K562 (cell line): ENCODE results near the gene F2RL2. TPM values are rescaled to one million over a fixed set of nuclear protein-coding genes. Genes with fewer than 3 reads are reported as not detected.

Experiments
- ATAC-seq: fragments of 200-7000 bp; cut with Tn5 transposase; 3 replicates; pipeline ENCODE4 v1.9.1; 2020; ENCODE audit warnings: moderate library complexity
- BruUV-seq: library from RNA; stranded (reverse); fragments of 400-500 nt; replicated peaks from 2 replicates; lab custom pipeline; 2021; lab: Mats Ljungman, UMichigan
- CTCF ChIA-PET: fragments of 300-600 bp; formaldehyde crosslinking; extraction: SDS; loops from one replicate; lab custom pipeline; 2021; ENCODE audit warnings: low intra/inter-chr PET ratio; lab: Yijun Ruan, JAX
- POLR2A ChIA-PET: fragments of 300-600, 350-650 bp; sonication (Branson Sonifier 250); formaldehyde crosslinking; extraction: SDS; loops from one replicate; lab custom pipeline; 2021; ENCODE audit warnings: antibody characterized with exemption, inconsistent platforms; lab: Yijun Ruan, JAX
- DNase-seq, 4 experiments: peaks; one replicate each; pipeline versions ENCODE4 v3.0.0 to v3.0.0-alpha.2; 2011 to 2018; ENCODE audit warnings: low spot score in 3 of 4, mixed read lengths in 3 of 4; ENCODE audit errors: extremely low read depth in 1 of 4
- FAIRE-seq: peaks from 2 replicates; lab custom pipeline; 2011; peaks lifted over from hg19 to GRCh38; lab: Jason Lieb, UNC
- H2AFZ ChIP-seq: 2 replicates; pipeline ENCODE4 v1.6.0; 2011; ENCODE audit warnings: low read depth, low read length, control low read depth, inconsistent platforms
- H3K27ac ChIP-seq: fragments of 200-600 bp; 3 replicates; pipeline ENCODE4 v1.8.0; 2011; ENCODE audit warnings: low read depth, mild to moderate bottlenecking, control low read depth, inconsistent platforms, low read length, moderate library complexity, mixed read lengths; ENCODE audit errors: extremely low read depth
- H3K27me3 ChIP-seq, 2 experiments: fragments of 300-600 bp in 1 of 2; 2 replicates in 1 of 2; 3 replicates in 1 of 2; pipeline versions ENCODE4 v1.6.0 to v1.8.0; 2011; ENCODE audit warnings: inconsistent platforms in 2 of 2, low read length in 2 of 2, mild to moderate bottlenecking in 1 of 2, mixed read lengths in 1 of 2, moderate library complexity in 1 of 2; ENCODE audit not compliant: control insufficient read depth in 2 of 2, insufficient read depth in 2 of 2
- H3K36me3 ChIP-seq: fragments of 300-600 bp; 3 replicates; pipeline ENCODE4 v1.8.0; 2011; ENCODE audit warnings: mild to moderate bottlenecking, low read length, inconsistent platforms; ENCODE audit not compliant: control insufficient read depth, insufficient read depth
- H3K4me1 ChIP-seq, 2 experiments: fragments of 200-600 bp in 1 of 2; replicated peaks in 1 of 2; 2 replicates in 1 of 2; 3 replicates in 1 of 2; pipeline versions ENCODE4 v1.5.1 to v1.8.0; 2011; ENCODE audit warnings: inconsistent platforms in 2 of 2, low read length in 2 of 2, mild to moderate bottlenecking in 1 of 2, mixed read lengths in 1 of 2, moderate library complexity in 1 of 2; ENCODE audit not compliant: control insufficient read depth in 2 of 2, insufficient read depth in 2 of 2
- H3K4me2 ChIP-seq: 2 replicates; pipeline ENCODE4 v1.6.1; 2011; ENCODE audit warnings: low read length, control low read depth, inconsistent platforms, mixed read lengths; ENCODE audit not compliant: insufficient read depth
- H3K4me3 ChIP-seq: fragments of 200-600 bp; sonication (generic), shearing (Covaris generic); 2 replicates; pipeline ENCODE4 v1.5.1; 2016; ENCODE audit warnings: control low read depth, inconsistent platforms
- H3K79me2 ChIP-seq: fragments of 200-600 bp; 3 replicates; pipeline ENCODE4 v1.8.0; 2011; ENCODE audit warnings: low read length, inconsistent platforms; ENCODE audit not compliant: control insufficient read depth, insufficient read depth
- H3K9ac ChIP-seq, 2 experiments: 2 replicates each; pipeline versions ENCODE4 v1.6.0 to v1.6.1; 2011; ENCODE audit warnings: low read depth in 2 of 2, low read length in 2 of 2, control low read depth in 1 of 2, inconsistent platforms in 1 of 2, mild to moderate bottlenecking in 1 of 2, mixed read lengths in 1 of 2; ENCODE audit not compliant: insufficient read depth in 1 of 2
- H3K9me1 ChIP-seq: one replicate; pipeline ENCODE4 v1.6.0; 2011; ENCODE audit warnings: inconsistent platforms, mild to moderate bottlenecking, low read length, moderate library complexity; ENCODE audit not compliant: control insufficient read depth, insufficient read depth
- H3K9me3 ChIP-seq: replicated peaks from 2 replicates; pipeline ENCODE4 v1.5.1; 2011; ENCODE audit warnings: low read depth, low read length, inconsistent platforms; ENCODE audit not compliant: control insufficient read depth, insufficient read depth
- H4K20me1 ChIP-seq: replicated peaks from 2 replicates; pipeline ENCODE4 v1.6.1; 2011; ENCODE audit warnings: low read length, inconsistent platforms, mixed read lengths; ENCODE audit not compliant: control insufficient read depth, insufficient read depth
- ELF4 ChIP-seq: fragments of 450-650 bp; formaldehyde crosslinking; IDR thresholded peaks from 2 replicates; pipeline ENCODE4 v1.4.0; 2022; ENCODE audit warnings: missing genetic modification characterization
- GTF2F1 ChIP-seq: IDR thresholded peaks from 2 replicates; pipeline ENCODE4 v1.6.1; 2011; ENCODE audit warnings: low read depth, low read length, improper control_type of control experiment
- RUNX1 ChIP-seq: sonication (generic); IDR thresholded peaks from 2 replicates; pipeline ENCODE4 v1.6.1; 2016; ENCODE audit warnings: antibody characterized with exemption, low read depth
- SP1 ChIP-seq: sonication (generic); formaldehyde crosslinking; IDR thresholded peaks from 2 replicates; pipeline ENCODE4 v1.8.1; 2022; ENCODE audit warnings: mild to moderate bottlenecking, missing genetic modification reagents
- ZC3H11A ChIP-seq: IDR thresholded peaks from 2 replicates; pipeline ENCODE4 v1.6.1; 2012; ENCODE audit warnings: low read depth, low read length, improper control_type of control experiment
- ZNF778 ChIP-seq: fragments of 450-650 bp; formaldehyde crosslinking; IDR thresholded peaks from 2 replicates; pipeline ENCODE4 v1.4.0; 2020; ENCODE audit warnings: mild to moderate bottlenecking, moderate library complexity
- WGBS: fragments of 100-300 bp; shearing (Covaris generic); methylation state at CpG from one replicate; pipeline ENCODE4 v1.1.6; 2016; ENCODE audit warnings: low coverage, mixed read lengths; ENCODE audit not compliant: insufficient coverage; ENCODE audit errors: missing lambda C conversion rate; 5-methylcytosine and 5-hydroxymethylcytosine counted together
- in situ Hi-C: fragments of 300-500 bp; cut with MboI; formaldehyde crosslinking; loops from 4 replicates; pipeline ENCODE4 v1.15.0; 2018; ENCODE audit warnings: inconsistent platforms, mixed read lengths
- intact Hi-C: fragments of 100-400 bp; cut with micrococcal nuclease; formaldehyde crosslinking; loops from 2 replicates; pipeline ENCODE4 v1.14.2; 2022
- polyA plus RNA-seq, 8 experiments: library from polyadenylated mRNA; depleted of rRNA in 4 of 8; stranded (reverse) in 5 of 8; unstranded in 3 of 8; fragments of >200 nt; fragmentation: Nextera tagmentation in 2 of 8; fragmentation: Illumina TruSeq in 1 of 8; extraction: Ambion mirVana in 2 of 8; extraction: Trizol in 1 of 8; gene quantifications; 2 replicates each; pipeline versions ENCODE4 v1.2.1 to v1.2.3, GENCODE V29; 2011 to 2014; ENCODE audit warnings: inconsistent platforms in 1 of 8, missing spikeins in 1 of 8
- total RNA-seq, 7 experiments: library from RNA; depleted of rRNA in 6 of 7; stranded (reverse); fragments of >200 nt in 6 of 7; fragmentation: Illumina TruSeq in 2 of 7; extraction: Trizol in 2 of 7; gene quantifications; 2 replicates each; pipeline versions ENCODE4 v1.2.1 to v1.2.3, GENCODE V29; 2011 to 2021; ENCODE audit warnings: low replicate concordance in 1 of 7
- TF ChIP-seq, protein P1 (sequence below): fragments of 200-600 bp; sonication (generic); IDR thresholded peaks from one replicate; pipeline ENCODE4 v1.6.1; 2012; ENCODE audit warnings: mild to moderate bottlenecking, low read depth, low read length, inconsistent platforms

F2RL2 gene
- total and polyA plus RNA-seq, 9 of the 15 experiments (the other 6 are each of a cell fraction or from before 2014, with no cell fraction given) = 0.03 to 0.12 (median 0.06) TPM; not detected in 3

DNA sequence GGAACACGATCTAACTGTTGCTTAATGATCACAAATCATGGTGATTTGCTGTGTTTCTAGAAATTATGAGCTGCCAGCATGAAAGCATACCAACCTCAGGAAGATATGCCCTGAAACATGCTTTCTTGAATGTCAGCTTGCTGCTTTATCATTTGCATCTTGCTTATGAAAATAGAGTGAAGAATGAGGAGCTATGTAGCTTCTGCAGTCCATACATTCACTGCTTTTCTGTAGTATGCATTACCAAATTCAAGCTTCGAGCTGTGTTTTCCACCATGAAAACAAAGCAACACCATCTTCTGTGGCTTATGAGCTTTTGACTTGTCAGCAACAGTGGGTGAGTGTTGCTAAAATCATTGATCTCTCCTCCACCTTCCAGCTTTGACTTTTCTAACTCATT, 16.5 kb downstream of the F2RL2 start:
- H2AFZ ChIP-seq = no peak overlapping the region
- in situ Hi-C loops = loop anchor here (10.0 kb wide), 1 partner anchor 408 kb away; no protein-coding TSS in a partner anchor
- no peak for ATAC-seq
- intact Hi-C loops = no loop called here
- CTCF ChIA-PET = no interaction called here
- H3K79me2 ChIP-seq = no peaks in the 10 kb centered on the region
- TF ChIP-seq RUNX1 = no peak
- TF ChIP-seq SP1 (CRISPR knock-in tag) = no peak
- TF ChIP-seq, protein P1, sequence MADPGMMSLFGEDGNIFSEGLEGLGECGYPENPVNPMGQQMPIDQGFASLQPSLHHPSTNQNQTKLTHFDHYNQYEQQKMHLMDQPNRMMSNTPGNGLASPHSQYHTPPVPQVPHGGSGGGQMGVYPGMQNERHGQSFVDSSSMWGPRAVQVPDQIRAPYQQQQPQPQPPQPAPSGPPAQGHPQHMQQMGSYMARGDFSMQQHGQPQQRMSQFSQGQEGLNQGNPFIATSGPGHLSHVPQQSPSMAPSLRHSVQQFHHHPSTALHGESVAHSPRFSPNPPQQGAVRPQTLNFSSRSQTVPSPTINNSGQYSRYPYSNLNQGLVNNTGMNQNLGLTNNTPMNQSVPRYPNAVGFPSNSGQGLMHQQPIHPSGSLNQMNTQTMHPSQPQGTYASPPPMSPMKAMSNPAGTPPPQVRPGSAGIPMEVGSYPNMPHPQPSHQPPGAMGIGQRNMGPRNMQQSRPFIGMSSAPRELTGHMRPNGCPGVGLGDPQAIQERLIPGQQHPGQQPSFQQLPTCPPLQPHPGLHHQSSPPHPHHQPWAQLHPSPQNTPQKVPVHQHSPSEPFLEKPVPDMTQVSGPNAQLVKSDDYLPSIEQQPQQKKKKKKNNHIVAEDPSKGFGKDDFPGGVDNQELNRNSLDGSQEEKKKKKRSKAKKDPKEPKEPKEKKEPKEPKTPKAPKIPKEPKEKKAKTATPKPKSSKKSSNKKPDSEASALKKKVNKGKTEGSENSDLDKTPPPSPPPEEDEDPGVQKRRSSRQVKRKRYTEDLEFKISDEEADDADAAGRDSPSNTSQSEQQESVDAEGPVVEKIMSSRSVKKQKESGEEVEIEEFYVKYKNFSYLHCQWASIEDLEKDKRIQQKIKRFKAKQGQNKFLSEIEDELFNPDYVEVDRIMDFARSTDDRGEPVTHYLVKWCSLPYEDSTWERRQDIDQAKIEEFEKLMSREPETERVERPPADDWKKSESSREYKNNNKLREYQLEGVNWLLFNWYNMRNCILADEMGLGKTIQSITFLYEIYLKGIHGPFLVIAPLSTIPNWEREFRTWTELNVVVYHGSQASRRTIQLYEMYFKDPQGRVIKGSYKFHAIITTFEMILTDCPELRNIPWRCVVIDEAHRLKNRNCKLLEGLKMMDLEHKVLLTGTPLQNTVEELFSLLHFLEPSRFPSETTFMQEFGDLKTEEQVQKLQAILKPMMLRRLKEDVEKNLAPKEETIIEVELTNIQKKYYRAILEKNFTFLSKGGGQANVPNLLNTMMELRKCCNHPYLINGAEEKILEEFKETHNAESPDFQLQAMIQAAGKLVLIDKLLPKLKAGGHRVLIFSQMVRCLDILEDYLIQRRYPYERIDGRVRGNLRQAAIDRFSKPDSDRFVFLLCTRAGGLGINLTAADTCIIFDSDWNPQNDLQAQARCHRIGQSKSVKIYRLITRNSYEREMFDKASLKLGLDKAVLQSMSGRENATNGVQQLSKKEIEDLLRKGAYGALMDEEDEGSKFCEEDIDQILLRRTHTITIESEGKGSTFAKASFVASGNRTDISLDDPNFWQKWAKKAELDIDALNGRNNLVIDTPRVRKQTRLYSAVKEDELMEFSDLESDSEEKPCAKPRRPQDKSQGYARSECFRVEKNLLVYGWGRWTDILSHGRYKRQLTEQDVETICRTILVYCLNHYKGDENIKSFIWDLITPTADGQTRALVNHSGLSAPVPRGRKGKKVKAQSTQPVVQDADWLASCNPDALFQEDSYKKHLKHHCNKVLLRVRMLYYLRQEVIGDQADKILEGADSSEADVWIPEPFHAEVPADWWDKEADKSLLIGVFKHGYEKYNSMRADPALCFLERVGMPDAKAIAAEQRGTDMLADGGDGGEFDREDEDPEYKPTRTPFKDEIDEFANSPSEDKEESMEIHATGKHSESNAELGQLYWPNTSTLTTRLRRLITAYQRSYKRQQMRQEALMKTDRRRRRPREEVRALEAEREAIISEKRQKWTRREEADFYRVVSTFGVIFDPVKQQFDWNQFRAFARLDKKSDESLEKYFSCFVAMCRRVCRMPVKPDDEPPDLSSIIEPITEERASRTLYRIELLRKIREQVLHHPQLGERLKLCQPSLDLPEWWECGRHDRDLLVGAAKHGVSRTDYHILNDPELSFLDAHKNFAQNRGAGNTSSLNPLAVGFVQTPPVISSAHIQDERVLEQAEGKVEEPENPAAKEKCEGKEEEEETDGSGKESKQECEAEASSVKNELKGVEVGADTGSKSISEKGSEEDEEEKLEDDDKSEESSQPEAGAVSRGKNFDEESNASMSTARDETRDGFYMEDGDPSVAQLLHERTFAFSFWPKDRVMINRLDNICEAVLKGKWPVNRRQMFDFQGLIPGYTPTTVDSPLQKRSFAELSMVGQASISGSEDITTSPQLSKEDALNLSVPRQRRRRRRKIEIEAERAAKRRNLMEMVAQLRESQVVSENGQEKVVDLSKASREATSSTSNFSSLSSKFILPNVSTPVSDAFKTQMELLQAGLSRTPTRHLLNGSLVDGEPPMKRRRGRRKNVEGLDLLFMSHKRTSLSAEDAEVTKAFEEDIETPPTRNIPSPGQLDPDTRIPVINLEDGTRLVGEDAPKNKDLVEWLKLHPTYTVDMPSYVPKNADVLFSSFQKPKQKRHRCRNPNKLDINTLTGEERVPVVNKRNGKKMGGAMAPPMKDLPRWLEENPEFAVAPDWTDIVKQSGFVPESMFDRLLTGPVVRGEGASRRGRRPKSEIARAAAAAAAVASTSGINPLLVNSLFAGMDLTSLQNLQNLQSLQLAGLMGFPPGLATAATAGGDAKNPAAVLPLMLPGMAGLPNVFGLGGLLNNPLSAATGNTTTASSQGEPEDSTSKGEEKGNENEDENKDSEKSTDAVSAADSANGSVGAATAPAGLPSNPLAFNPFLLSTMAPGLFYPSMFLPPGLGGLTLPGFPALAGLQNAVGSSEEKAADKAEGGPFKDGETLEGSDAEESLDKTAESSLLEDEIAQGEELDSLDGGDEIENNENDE = no peak
- TF ChIP-seq ZC3H11A = no peak
- no peak for TF ChIP-seq ZNF778
- TF ChIP-seq ELF4 (CRISPR knock-in tag) = no peak
- no peak for TF ChIP-seq GTF2F1
- TF ChIP-seq, all 486 proteins: peak for 0
- DNase-seq (no peak), FAIRE-seq (no peak)
- peaks cover 0 to 2% of the 10 kb centered on the region in 2 experiments; a peak in 1 of 5 replicates for H3K4me1 ChIP-seq
- no TSS peak for BruUV-seq
- H3K27me3 ChIP-seq = no peaks in the 10 kb centered on the region
- no peaks in the 10 kb centered on the region for H3K36me3 ChIP-seq
- POLR2A ChIA-PET = interaction anchor here (0.6 to 1.2 kb wide), 4 partner anchors 15 to 1262 kb away, joined by 3 read pairs; no protein-coding TSS in a partner anchor
- no peak overlapping the region for H3K27ac ChIP-seq
- H4K20me1 ChIP-seq = no peaks in the 10 kb centered on the region
- H3K9me1 ChIP-seq = no peaks in the 10 kb centered on the region
- H3K4me3 ChIP-seq = no peak overlapping the region
- no peak overlapping the region for H3K9ac ChIP-seq
- 17% methylated on average over 2 of the region's 2 CpGs for WGBS
- no peaks in the 10 kb centered on the region for H3K9me3 ChIP-seq
- H3K4me2 ChIP-seq = no peak overlapping the region
